GM19043 (cell line): ENCODE data around the gene FBXL15.
A peak's percentile ranks its signal among the peaks of the same experiment; 100 is the strongest.

Experiments
- ATAC-seq: cut with Tn5 transposase; IDR thresholded peaks from one replicate; pipeline ENCODE4 v1.9.1; 2021; ENCODE audit warnings: low read depth; ENCODE audit not compliant: unreplicated experiment

The FBXL15 gene

GRCh38 chr10:102424916-102425315 is 4.3 kb downstream of the FBXL15 start:
- no peak for ATAC-seq

GRCh38 chr10:102425444-102425843 is 4.8 kb downstream of the FBXL15 start:
- no peak for ATAC-seq

- ATAC-seq, result no peak
Observed at GRCh38 chr10:102426803-102427287, 6.2 kb downstream of the FBXL15 start.

- no peak for ATAC-seq
Observed at GRCh38 chr10:102429468-102429867, 8.8 kb downstream of the FBXL15 start.

GRCh38 chr10:102431452-102432124 is 11.0 kb downstream of the FBXL15 start:
- no peak for ATAC-seq

GRCh38 chr10:102432162-102432950 is 11.7 kb downstream of the FBXL15 start, which contains the start of gene CUEDC2:
Gene CUEDC2, minus strand, starts transcription at chr10:102432574. Its CDS starts 7,386 bp downstream, at chr10:102425188.
- peak; percentile 85 for ATAC-seq

GRCh38 chr10:102433619-102434046 is 13.0 kb downstream of the FBXL15 start:
- no peak for ATAC-seq

GRCh38 chr10:102434394-102435132 is 13.9 kb downstream of the FBXL15 start:
- no peak for ATAC-seq

GRCh38 chr10:102435133-102435497 is 14.5 kb downstream of the FBXL15 start:
- no peak for ATAC-seq

- ATAC-seq, result no peak
Observed at GRCh38 chr10:102435529-102436233, 15.0 kb downstream of the FBXL15 start.

GRCh38 chr10:102436312-102436711 is 15.7 kb downstream of the FBXL15 start:
- no peak for ATAC-seq

GRCh38 chr10:102437515-102437914 is 16.9 kb downstream of the FBXL15 start:
- ATAC-seq, result no peak

GRCh38 chr10:102438374-102438773 is 17.7 kb downstream of the FBXL15 start:
- ATAC-seq, result no peak

- ATAC-seq, result no peak
Observed at GRCh38 chr10:102444851-102445250, 24.2 kb downstream of the FBXL15 start.

GRCh38 chr10:102449321-102450123 is 28.9 kb downstream of the FBXL15 start:
- ATAC-seq, result peak; percentile 65

- no peak for ATAC-seq
Observed at GRCh38 chr10:102450124-102450373, 29.4 kb downstream of the FBXL15 start.

GRCh38 chr10:102450374-102451104 is 29.9 kb downstream of the FBXL15 start:
- peak; percentile 68 for ATAC-seq

GRCh38 chr10:102451105-102451969 is 30.7 kb downstream of the FBXL15 start, which contains the start of gene C10orf95:
Gene C10orf95, minus strand, starts transcription at chr10:102451543. Its CDS starts 450 bp downstream, at chr10:102451093.
- ATAC-seq, result no peak
